ENCODE results near the gene PEAR1. TPM values are rescaled to one million over a fixed set of nuclear protein-coding genes. Genes with fewer than 3 reads are reported as not detected.

Gene PEAR1, protein sequence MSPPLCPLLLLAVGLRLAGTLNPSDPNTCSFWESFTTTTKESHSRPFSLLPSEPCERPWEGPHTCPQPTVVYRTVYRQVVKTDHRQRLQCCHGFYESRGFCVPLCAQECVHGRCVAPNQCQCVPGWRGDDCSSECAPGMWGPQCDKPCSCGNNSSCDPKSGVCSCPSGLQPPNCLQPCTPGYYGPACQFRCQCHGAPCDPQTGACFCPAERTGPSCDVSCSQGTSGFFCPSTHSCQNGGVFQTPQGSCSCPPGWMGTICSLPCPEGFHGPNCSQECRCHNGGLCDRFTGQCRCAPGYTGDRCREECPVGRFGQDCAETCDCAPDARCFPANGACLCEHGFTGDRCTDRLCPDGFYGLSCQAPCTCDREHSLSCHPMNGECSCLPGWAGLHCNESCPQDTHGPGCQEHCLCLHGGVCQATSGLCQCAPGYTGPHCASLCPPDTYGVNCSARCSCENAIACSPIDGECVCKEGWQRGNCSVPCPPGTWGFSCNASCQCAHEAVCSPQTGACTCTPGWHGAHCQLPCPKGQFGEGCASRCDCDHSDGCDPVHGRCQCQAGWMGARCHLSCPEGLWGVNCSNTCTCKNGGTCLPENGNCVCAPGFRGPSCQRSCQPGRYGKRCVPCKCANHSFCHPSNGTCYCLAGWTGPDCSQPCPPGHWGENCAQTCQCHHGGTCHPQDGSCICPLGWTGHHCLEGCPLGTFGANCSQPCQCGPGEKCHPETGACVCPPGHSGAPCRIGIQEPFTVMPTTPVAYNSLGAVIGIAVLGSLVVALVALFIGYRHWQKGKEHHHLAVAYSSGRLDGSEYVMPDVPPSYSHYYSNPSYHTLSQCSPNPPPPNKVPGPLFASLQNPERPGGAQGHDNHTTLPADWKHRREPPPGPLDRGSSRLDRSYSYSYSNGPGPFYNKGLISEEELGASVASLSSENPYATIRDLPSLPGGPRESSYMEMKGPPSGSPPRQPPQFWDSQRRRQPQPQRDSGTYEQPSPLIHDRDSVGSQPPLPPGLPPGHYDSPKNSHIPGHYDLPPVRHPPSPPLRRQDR
- total RNA-seq (10 to 100 TPM in 1 of 2 donors, 1 to 10 TPM in 1; 3.5 to 12.7 TPM), polyA plus RNA-seq (ENCODE audit: insufficient read length in 2 of 2) (10 to 100 TPM in 1 of 2 donors, 1 to 10 TPM in 1; 5.6 to 11.6 TPM)
- long read RNA-seq, donor 1, partial matches to known transcripts, result 6 of 6 reads
- long read RNA-seq, donor 1, other reads (novel, unspliced or antisense), result 0 of 6 reads
- long read RNA-seq, donor 2, partial matches to known transcripts, result 5 of 5 reads
- long read RNA-seq, donor 2, other reads (novel, unspliced or antisense), result 0 of 5 reads
- long read RNA-seq, donor 3, full-length matches to known transcripts, result 1 of 1 reads
- long read RNA-seq, donor 3, partial matches to known transcripts, result 0 of 1 reads
- long read RNA-seq, donor 3, other reads (novel, unspliced or antisense), result 0 of 1 reads
- long read RNA-seq, donor 4, partial matches to known transcripts, result 51 of 52 reads
- long read RNA-seq, donor 4, other reads (novel, unspliced or antisense), result 0 of 52 reads

GRCh38 chr1:156893048-156893953 lies at the start of gene PEAR1:
TSS of gene PEAR1 (plus strand) at chr1:156893718. CDS start at chr1:156903927, 10,209 bp downstream.
- Histone ChIP-seq H3K27ac (ENCODE audit: low read depth, low read length) (peak within 1 kb of the TSS; percentile 75), H3K9me3 (ENCODE audit: control insufficient read depth, insufficient read depth, low read length) (no peaks in the 10 kb centered on the region), H3K36me3 (ENCODE audit: control insufficient read depth, insufficient read depth, low read length) (no peaks in the 10 kb centered on the region), H3K27me3 (ENCODE audit: control insufficient read depth, insufficient read depth, low read length) (peaks cover 44% of the 10 kb centered on the region), H3K4me3 (ENCODE audit: low read depth, low read length) (peak within 1 kb of the TSS; percentile 47), H3K4me1 (ENCODE audit: control insufficient read depth, insufficient read depth, low read length) (peaks cover 60% of the 10 kb centered on the region)
- peak in 1 of 6 donors; percentile 55 for DNase-seq (ENCODE audit: low read depth in 4 of 6, low spot score in 6 of 6)
- 7% methylated on average over 46 of the region's 60 CpGs for WGBS (ENCODE audit: insufficient coverage)

- H3K36me3 ChIP-seq (ENCODE audit: control insufficient read depth, insufficient read depth, low read length), result no peaks in the 10 kb centered on the region
- H3K9me3 ChIP-seq (ENCODE audit: control insufficient read depth, insufficient read depth, low read length), result no peaks in the 10 kb centered on the region
- WGBS (ENCODE audit: insufficient coverage), result 51% methylated on average over 2 of the region's 6 CpGs
- DNase-seq (ENCODE audit: low read depth in 4 of 6, low spot score in 6 of 6), result no peak
- H3K27me3 ChIP-seq (ENCODE audit: control insufficient read depth, insufficient read depth, low read length), result peaks cover 72% of the 10 kb centered on the region
- H3K4me1 ChIP-seq (ENCODE audit: control insufficient read depth, insufficient read depth, low read length), result peaks cover 24% of the 10 kb centered on the region
- no peak overlapping the region for H3K27ac ChIP-seq (ENCODE audit: low read depth, low read length)
- no peak overlapping the region for H3K4me3 ChIP-seq (ENCODE audit: low read depth, low read length)
These were observed 49.4 kb upstream of the PEAR1 start for GRCh38 chr1:156844102-156844501.

DNA sequence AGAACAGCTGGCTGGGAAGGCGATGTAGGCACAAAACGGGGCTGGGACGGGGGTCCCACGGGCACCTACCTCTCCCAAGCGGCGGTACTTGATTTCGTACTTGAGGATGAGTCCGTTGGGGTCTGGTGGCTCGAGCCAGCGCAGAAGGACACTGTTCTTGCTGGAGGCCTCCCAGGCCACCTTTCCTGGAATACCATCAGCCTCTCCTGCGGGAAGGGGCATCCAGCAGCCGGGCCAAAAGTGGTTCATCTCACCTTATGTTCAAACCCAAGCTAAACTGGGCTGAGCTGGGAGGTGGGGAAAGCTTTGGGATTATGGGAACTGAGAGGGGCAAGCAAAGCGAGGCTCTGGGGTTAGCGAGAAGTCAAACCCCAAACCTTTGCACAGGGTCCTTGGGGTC lies 48.9 kb upstream of the PEAR1 start:
- WGBS (ENCODE audit: insufficient coverage), result 15% methylated on average over 11 of the region's 14 CpGs
- Histone ChIP-seq H3K36me3 (ENCODE audit: control insufficient read depth, insufficient read depth, low read length) (no peaks in the 10 kb centered on the region), H3K27me3 (ENCODE audit: control insufficient read depth, insufficient read depth, low read length) (peaks cover 74% of the 10 kb centered on the region), H3K27ac (ENCODE audit: low read depth, low read length) (no peak overlapping the region), H3K4me3 (ENCODE audit: low read depth, low read length) (no peak overlapping the region), H3K4me1 (ENCODE audit: control insufficient read depth, insufficient read depth, low read length) (peaks cover 21% of the 10 kb centered on the region), H3K9me3 (ENCODE audit: control insufficient read depth, insufficient read depth, low read length) (no peaks in the 10 kb centered on the region)
- no peak for DNase-seq (ENCODE audit: low read depth in 4 of 6, low spot score in 6 of 6)

GRCh38 chr1:156845055-156845952 lies 48.2 kb upstream of the PEAR1 start:
- Histone ChIP-seq H3K4me1 (ENCODE audit: control insufficient read depth, insufficient read depth, low read length) (peaks cover 21% of the 10 kb centered on the region), H3K4me3 (ENCODE audit: low read depth, low read length) (no peak overlapping the region), H3K27ac (ENCODE audit: low read depth, low read length) (no peak overlapping the region), H3K9me3 (ENCODE audit: control insufficient read depth, insufficient read depth, low read length) (no peaks in the 10 kb centered on the region), H3K27me3 (ENCODE audit: control insufficient read depth, insufficient read depth, low read length) (peaks cover 76% of the 10 kb centered on the region), H3K36me3 (ENCODE audit: control insufficient read depth, insufficient read depth, low read length) (no peaks in the 10 kb centered on the region)
- DNase-seq (ENCODE audit: low read depth in 4 of 6, low spot score in 6 of 6), result no peak
- 2% methylated on average over 45 of the region's 69 CpGs for WGBS (ENCODE audit: insufficient coverage)

- WGBS (ENCODE audit: insufficient coverage), result 44% methylated on average over 13 of the region's 18 CpGs
These were observed 47.5 kb upstream of the PEAR1 start for GRCh38 chr1:156845953-156846545.

GRCh38 chr1:156846643-156847042 lies 46.9 kb upstream of the PEAR1 start:
- Histone ChIP-seq H3K27ac (ENCODE audit: low read depth, low read length) (no peak overlapping the region), H3K36me3 (ENCODE audit: control insufficient read depth, insufficient read depth, low read length) (no peaks in the 10 kb centered on the region), H3K27me3 (ENCODE audit: control insufficient read depth, insufficient read depth, low read length) (peaks cover 78% of the 10 kb centered on the region), H3K9me3 (ENCODE audit: control insufficient read depth, insufficient read depth, low read length) (no peaks in the 10 kb centered on the region), H3K4me3 (ENCODE audit: low read depth, low read length) (no peak overlapping the region), H3K4me1 (ENCODE audit: control insufficient read depth, insufficient read depth, low read length) (peaks cover 21% of the 10 kb centered on the region)
- WGBS (ENCODE audit: insufficient coverage), result 74% methylated on average over 2 of the region's 5 CpGs
- DNase-seq (ENCODE audit: low read depth in 4 of 6, low spot score in 6 of 6), result no peak

More at GRCh38 chr1:156845953-156846545, 47.5 kb upstream of the PEAR1 start:
- Histone ChIP-seq H3K4me3 (ENCODE audit: low read depth, low read length) (no peak overlapping the region), H3K4me1 (ENCODE audit: control insufficient read depth, insufficient read depth, low read length) (peaks cover 21% of the 10 kb centered on the region), H3K27me3 (ENCODE audit: control insufficient read depth, insufficient read depth, low read length) (peaks cover 76% of the 10 kb centered on the region), H3K36me3 (ENCODE audit: control insufficient read depth, insufficient read depth, low read length) (no peaks in the 10 kb centered on the region), H3K9me3 (ENCODE audit: control insufficient read depth, insufficient read depth, low read length) (no peaks in the 10 kb centered on the region), H3K27ac (ENCODE audit: low read depth, low read length) (no peak overlapping the region)
- DNase-seq (ENCODE audit: low read depth in 4 of 6, low spot score in 6 of 6), result no peak

- Histone ChIP-seq H3K4me3 (ENCODE audit: low read depth, low read length) (no peak overlapping the region), H3K36me3 (ENCODE audit: control insufficient read depth, insufficient read depth, low read length) (no peaks in the 10 kb centered on the region), H3K27ac (ENCODE audit: low read depth, low read length) (no peak overlapping the region), H3K27me3 (ENCODE audit: control insufficient read depth, insufficient read depth, low read length) (peaks cover 73% of the 10 kb centered on the region), H3K4me1 (ENCODE audit: control insufficient read depth, insufficient read depth, low read length) (peaks cover 31% of the 10 kb centered on the region), H3K9me3 (ENCODE audit: control insufficient read depth, insufficient read depth, low read length) (no peaks in the 10 kb centered on the region)
- DNase-seq (ENCODE audit: low read depth in 4 of 6, low spot score in 6 of 6), result no peak
- WGBS (ENCODE audit: insufficient coverage), result 61% methylated on average over 7 of the region's 7 CpGs
These were observed 45.7 kb upstream of the PEAR1 start for GRCh38 chr1:156847591-156848460.

All from spinal cord (tissue), 10 donors.